ENCODE results near the gene DHX58.

The DHX58 gene

DNA sequence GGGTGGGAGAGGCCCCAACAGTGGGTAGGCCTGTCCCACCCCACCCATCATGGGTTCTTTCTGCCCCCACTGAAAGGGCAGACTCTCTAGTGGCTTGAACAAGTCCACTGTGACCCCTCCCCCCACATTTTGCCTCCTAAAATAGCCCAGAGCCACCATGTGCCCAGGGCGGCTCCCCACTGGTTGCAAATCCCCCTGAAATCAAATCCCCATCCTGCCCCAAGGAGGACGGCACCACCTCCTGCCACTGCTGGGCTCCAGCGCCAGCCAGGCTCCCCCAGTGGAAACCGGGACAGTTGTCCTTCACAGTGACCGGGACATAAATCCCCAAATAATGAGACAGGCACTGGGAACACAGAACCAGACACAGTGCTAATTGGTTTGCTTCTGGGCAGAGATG is 34.8 kb downstream of the DHX58 start:
- Histone ChIP-seq H3K9ac (ENCODE audit: low read length) (no peak overlapping the region), H2AFZ (ENCODE audit: low read length) (no peak overlapping the region), H4K20me1 (ENCODE audit: insufficient read depth, low read length) (no peaks in the 10 kb centered on the region), H3K79me2 (ENCODE audit: low read length) (no peaks in the 10 kb centered on the region), H3K4me2 (ENCODE audit: low read depth, low read length) (no peak overlapping the region), H3K4me1 (ENCODE audit: low read length) (no peaks in the 10 kb centered on the region), H3K27ac (ENCODE audit: low read length) (no peak overlapping the region), H3K9me2 (replicated peaks; ENCODE audit: insufficient read depth, low read length) (no peaks in the 10 kb centered on the region), H3K27me3 (replicated peaks; ENCODE audit: insufficient read depth, low read length) (peaks cover under 1% of the 10 kb centered on the region), H3F3A (ENCODE audit: insufficient read depth, low read length) (no peaks in the 10 kb centered on the region), H3K36me3 (replicated peaks; ENCODE audit: insufficient read depth, low read length) (no peaks in the 10 kb centered on the region), H3K4me3 (ENCODE audit: low read length) (no peak overlapping the region), H3K9me3 (replicated peaks; ENCODE audit: insufficient read depth, low read length) (no peaks in the 10 kb centered on the region)
- no peak for TF ChIP-seq EZH2 (optimal IDR thresholded peaks at IDR 0.05; ENCODE audit: low read depth, low read length)
- TF ChIP-seq, protein P1, sequence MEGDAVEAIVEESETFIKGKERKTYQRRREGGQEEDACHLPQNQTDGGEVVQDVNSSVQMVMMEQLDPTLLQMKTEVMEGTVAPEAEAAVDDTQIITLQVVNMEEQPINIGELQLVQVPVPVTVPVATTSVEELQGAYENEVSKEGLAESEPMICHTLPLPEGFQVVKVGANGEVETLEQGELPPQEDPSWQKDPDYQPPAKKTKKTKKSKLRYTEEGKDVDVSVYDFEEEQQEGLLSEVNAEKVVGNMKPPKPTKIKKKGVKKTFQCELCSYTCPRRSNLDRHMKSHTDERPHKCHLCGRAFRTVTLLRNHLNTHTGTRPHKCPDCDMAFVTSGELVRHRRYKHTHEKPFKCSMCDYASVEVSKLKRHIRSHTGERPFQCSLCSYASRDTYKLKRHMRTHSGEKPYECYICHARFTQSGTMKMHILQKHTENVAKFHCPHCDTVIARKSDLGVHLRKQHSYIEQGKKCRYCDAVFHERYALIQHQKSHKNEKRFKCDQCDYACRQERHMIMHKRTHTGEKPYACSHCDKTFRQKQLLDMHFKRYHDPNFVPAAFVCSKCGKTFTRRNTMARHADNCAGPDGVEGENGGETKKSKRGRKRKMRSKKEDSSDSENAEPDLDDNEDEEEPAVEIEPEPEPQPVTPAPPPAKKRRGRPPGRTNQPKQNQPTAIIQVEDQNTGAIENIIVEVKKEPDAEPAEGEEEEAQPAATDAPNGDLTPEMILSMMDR (IDR thresholded peaks at IDR 0.05; ENCODE audit: low read length): no peak
- TF ChIP-seq EZH2phosphoT487 (IDR thresholded peaks at IDR 0.05; ENCODE audit: low read length): no peak
- DNase-seq: no peak

DNA sequence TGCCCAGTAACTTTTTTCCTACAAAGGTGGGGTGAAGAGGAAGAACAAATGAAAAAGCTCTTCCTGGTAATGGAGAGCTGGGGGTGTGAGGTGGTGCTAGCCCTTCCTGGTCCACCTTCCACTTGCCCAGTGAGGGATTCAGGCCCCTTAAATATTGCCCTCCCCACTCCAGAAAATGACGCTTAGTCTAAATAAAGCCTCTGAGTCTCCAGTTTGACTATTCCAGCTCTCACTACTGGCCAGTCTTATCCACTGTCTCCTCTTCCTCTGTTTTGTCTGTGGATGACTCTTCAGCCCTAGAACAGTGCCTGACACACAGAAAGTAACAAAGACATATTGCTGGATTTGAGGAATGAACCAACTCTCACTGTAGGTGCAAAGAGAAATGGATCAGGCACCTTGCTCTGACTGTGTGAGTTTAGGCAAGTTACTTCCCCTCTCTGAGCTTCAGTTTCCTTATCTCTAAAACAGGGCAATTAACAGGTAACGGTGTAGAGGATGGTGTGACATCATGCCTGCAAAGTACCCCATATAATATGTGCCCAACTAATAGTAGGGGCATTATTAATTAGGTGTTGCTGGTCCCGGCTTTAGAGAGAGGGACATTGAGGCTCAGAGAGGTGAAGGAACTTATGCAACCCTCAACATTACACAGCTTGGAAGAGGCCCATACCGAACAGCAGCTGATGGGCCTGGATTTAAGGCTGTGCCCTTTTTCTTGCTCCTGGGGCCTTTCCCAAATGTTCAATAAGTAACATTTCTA is 35.5 kb downstream of the DHX58 start:
- Histone ChIP-seq H3K9ac (ENCODE audit: low read length) (no peak overlapping the region), H3K27me3 (replicated peaks; ENCODE audit: insufficient read depth, low read length) (peaks cover 7% of the 10 kb centered on the region), H3K9me3 (replicated peaks; ENCODE audit: insufficient read depth, low read length) (no peaks in the 10 kb centered on the region), H3K4me3 (ENCODE audit: low read length) (no peak overlapping the region), H3K27ac (ENCODE audit: low read length) (no peak overlapping the region), H3K4me2 (ENCODE audit: low read depth, low read length) (no peak overlapping the region), H3K79me2 (ENCODE audit: low read length) (no peaks in the 10 kb centered on the region), H3K36me3 (replicated peaks; ENCODE audit: insufficient read depth, low read length) (no peaks in the 10 kb centered on the region), H4K20me1 (ENCODE audit: insufficient read depth, low read length) (no peaks in the 10 kb centered on the region), H3K9me2 (replicated peaks; ENCODE audit: insufficient read depth, low read length) (no peaks in the 10 kb centered on the region), H2AFZ (ENCODE audit: low read length) (no peak overlapping the region), H3K4me1 (ENCODE audit: low read length) (no peaks in the 10 kb centered on the region), H3F3A (ENCODE audit: insufficient read depth, low read length) (no peaks in the 10 kb centered on the region)
- no peak for TF ChIP-seq EZH2phosphoT487 (IDR thresholded peaks at IDR 0.05; ENCODE audit: low read length)
- TF ChIP-seq, protein P1 (IDR thresholded peaks at IDR 0.05; ENCODE audit: low read length): no peak
- TF ChIP-seq EZH2 (optimal IDR thresholded peaks at IDR 0.05; ENCODE audit: low read depth, low read length): no peak
- no peak for DNase-seq

DNA sequence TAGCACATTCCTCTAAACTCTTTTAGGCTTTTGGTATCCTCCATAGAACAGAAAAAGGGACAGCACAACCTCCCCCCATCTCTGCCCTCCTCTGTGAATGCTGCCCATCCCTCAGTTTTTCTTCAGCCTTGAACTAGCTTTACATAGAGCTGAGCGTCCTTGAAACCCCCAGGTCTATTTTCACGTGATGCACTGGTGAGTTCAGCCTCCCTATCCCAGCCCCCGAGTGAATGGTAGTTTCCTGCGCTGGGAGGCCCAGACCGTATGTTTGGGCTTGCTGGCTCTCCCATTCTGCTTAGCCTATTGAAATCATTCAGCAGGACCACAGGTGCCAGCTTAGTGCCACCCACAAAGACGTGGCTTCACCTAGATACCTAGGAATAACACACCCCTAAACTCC is 36.7 kb downstream of the DHX58 start:
- no peak for DNase-seq
- H3K79me2 ChIP-seq (ENCODE audit: low read length): no peaks in the 10 kb centered on the region
- H3K9ac ChIP-seq (ENCODE audit: low read length): no peak overlapping the region
- no peaks in the 10 kb centered on the region for H3K9me2 ChIP-seq (replicated peaks; ENCODE audit: insufficient read depth, low read length)
- no peak overlapping the region for H2AFZ ChIP-seq (ENCODE audit: low read length)
- H3K36me3 ChIP-seq (replicated peaks; ENCODE audit: insufficient read depth, low read length): no peaks in the 10 kb centered on the region
- H3K9me3 ChIP-seq (replicated peaks; ENCODE audit: insufficient read depth, low read length): no peaks in the 10 kb centered on the region
- no peaks in the 10 kb centered on the region for H3K4me1 ChIP-seq (ENCODE audit: low read length)
- H4K20me1 ChIP-seq (ENCODE audit: insufficient read depth, low read length): no peaks in the 10 kb centered on the region
- H3K4me3 ChIP-seq (ENCODE audit: low read length): no peak overlapping the region
- H3K27me3 ChIP-seq (replicated peaks; ENCODE audit: insufficient read depth, low read length): peaks cover 19% of the 10 kb centered on the region
- no peak overlapping the region for H3K27ac ChIP-seq (ENCODE audit: low read length)
- no peaks in the 10 kb centered on the region for H3F3A ChIP-seq (ENCODE audit: insufficient read depth, low read length)
- no peak overlapping the region for H3K4me2 ChIP-seq (ENCODE audit: low read depth, low read length)
- TF ChIP-seq EZH2phosphoT487 (IDR thresholded peaks at IDR 0.05; ENCODE audit: low read length) (no peak), EZH2 (optimal IDR thresholded peaks at IDR 0.05; ENCODE audit: low read depth, low read length) (no peak)
- TF ChIP-seq, protein P1 (IDR thresholded peaks at IDR 0.05; ENCODE audit: low read length): no peak
